ENCODE results near the gene PPP1R16B.

PPP1R16B gene

DNA sequence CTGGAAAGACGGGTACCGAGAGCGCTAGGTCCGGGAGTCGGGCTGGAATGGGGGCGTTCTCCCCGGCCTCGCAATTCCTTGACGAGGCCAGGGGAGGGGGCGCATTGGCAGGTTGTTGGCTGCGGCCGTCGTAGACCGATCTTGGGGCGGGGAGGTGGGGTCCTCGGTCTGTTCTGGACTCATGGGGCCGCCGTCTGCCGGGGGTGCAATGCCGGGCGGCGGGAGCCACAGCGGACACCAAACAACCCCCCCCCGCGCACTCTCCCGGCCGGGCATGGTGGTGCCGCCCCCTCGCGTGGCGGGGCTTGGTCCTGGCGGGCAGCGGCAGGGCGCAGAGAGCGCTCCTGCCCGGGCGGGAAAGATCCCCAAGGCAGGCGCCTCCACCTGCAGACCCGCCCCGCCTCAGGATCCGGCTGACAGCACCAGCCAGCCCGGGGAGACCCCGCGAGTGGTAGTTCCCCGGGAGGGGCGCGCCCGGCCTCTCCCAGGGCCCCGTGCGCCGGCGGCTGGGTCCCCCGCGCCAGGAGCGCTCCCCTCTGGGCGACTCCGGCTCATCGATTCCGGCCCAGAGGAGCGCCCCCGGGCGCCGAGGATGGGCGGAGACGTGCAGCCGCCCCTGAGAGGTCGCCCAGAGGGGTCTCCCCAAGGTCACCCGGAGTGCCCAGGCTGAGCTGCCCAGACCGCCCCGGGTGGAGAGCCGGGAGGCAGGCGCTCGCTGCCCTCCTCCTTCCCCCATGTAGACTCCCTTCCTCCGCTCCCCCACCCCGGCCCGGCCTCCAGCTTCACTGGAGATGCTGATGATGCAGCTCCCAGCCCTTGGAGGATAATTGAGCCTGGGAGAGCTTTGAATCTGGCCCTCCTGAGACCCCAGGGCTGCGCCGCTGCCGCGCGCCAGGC lies 709 bp downstream of the PPP1R16B start (continued):
- TF ChIP-seq, protein P1, sequence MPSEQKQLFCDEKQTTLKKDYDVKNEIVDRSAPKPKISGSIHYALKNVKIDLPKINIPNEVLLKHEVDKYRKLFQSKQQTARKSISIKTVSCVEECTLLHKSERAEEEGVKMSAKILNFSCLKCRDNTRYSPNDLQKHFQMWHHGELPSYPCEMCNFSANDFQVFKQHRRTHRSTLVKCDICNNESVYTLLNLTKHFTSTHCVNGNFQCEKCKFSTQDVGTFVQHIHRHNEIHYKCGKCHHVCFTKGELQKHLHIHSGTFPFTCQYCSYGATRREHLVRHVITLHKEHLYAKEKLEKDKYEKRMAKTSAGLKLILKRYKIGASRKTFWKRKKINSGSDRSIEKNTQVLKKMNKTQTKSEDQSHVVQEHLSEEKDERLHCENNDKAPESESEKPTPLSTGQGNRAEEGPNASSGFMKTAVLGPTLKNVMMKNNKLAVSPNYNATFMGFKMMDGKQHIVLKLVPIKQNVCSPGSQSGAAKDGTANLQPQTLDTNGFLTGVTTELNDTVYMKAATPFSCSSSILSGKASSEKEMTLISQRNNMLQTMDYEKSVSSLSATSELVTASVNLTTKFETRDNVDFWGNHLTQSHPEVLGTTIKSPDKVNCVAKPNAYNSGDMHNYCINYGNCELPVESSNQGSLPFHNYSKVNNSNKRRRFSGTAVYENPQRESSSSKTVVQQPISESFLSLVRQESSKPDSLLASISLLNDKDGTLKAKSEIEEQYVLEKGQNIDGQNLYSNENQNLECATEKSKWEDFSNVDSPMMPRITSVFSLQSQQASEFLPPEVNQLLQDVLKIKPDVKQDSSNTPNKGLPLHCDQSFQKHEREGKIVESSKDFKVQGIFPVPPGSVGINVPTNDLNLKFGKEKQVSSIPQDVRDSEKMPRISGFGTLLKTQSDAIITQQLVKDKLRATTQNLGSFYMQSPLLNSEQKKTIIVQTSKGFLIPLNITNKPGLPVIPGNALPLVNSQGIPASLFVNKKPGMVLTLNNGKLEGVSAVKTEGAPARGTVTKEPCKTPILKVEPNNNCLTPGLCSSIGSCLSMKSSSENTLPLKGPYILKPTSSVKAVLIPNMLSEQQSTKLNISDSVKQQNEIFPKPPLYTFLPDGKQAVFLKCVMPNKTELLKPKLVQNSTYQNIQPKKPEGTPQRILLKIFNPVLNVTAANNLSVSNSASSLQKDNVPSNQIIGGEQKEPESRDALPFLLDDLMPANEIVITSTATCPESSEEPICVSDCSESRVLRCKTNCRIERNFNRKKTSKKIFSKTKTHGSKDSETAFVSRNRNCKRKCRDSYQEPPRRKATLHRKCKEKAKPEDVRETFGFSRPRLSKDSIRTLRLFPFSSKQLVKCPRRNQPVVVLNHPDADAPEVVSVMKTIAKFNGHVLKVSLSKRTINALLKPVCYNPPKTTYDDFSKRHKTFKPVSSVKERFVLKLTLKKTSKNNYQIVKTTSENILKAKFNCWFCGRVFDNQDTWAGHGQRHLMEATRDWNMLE (tag by site-specific recombination; conservative IDR thresholded peaks at IDR 0.05; ENCODE audit: low read depth) = no peak
- TF ChIP-seq HOXC10 (CRISPR knock-in tag; IDR thresholded peaks at IDR 0.05) (no peak), ZNF341 (tag by site-specific recombination; IDR thresholded peaks at IDR 0.05; ENCODE audit: low read depth) (peak; percentile 70), ZNF571 (tag by site-specific recombination; IDR thresholded peaks at IDR 0.05) (no peak), ZBTB8A (tag by site-specific recombination; IDR thresholded peaks at IDR 0.05) (peak; percentile 75; the same call in 1 of the 2 replicates), ZBTB20 (tag by site-specific recombination; IDR thresholded peaks at IDR 0.05) (peak; percentile 69), GLIS2 (tag by site-specific recombination; IDR thresholded peaks at IDR 0.05) (peak; percentile 92), ZNF335 (tag by site-specific recombination; conservative IDR thresholded peaks at IDR 0.05) (peak; percentile 87), ZNF423 (tag by site-specific recombination; IDR thresholded peaks at IDR 0.05) (0 out of 2 replicates have a peak, but pooled peaks have one; percentile 14), ZFHX2 (tag by site-specific recombination; conservative IDR thresholded peaks at IDR 0.05) (peak; percentile 22; the same call in 1 of the 2 replicates), KLF9 (tag by site-specific recombination; IDR thresholded peaks at IDR 0.05; ENCODE audit: low read depth) (peak; percentile 56; the same call in 1 of the 2 replicates), GLIS1 (tag by site-specific recombination; IDR thresholded peaks at IDR 0.05) (peak; percentile 79)
- TF ChIP-seq, protein P2, sequence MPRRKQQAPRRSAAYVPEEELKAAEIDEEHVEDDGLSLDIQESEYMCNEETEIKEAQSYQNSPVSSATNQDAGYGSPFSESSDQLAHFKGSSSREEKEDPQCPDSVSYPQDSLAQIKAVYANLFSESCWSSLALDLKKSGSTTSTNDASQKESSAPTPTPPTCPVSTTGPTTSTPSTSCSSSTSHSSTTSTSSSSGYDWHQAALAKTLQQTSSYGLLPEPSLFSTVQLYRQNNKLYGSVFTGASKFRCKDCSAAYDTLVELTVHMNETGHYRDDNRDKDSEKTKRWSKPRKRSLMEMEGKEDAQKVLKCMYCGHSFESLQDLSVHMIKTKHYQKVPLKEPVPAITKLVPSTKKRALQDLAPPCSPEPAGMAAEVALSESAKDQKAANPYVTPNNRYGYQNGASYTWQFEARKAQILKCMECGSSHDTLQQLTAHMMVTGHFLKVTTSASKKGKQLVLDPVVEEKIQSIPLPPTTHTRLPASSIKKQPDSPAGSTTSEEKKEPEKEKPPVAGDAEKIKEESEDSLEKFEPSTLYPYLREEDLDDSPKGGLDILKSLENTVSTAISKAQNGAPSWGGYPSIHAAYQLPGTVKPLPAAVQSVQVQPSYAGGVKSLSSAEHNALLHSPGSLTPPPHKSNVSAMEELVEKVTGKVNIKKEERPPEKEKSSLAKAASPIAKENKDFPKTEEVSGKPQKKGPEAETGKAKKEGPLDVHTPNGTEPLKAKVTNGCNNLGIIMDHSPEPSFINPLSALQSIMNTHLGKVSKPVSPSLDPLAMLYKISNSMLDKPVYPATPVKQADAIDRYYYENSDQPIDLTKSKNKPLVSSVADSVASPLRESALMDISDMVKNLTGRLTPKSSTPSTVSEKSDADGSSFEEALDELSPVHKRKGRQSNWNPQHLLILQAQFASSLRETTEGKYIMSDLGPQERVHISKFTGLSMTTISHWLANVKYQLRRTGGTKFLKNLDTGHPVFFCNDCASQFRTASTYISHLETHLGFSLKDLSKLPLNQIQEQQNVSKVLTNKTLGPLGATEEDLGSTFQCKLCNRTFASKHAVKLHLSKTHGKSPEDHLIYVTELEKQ (tag by site-specific recombination; IDR thresholded peaks at IDR 0.05; ENCODE audit: borderline replicate concordance) = no peak
- TF ChIP-seq, protein P3, sequence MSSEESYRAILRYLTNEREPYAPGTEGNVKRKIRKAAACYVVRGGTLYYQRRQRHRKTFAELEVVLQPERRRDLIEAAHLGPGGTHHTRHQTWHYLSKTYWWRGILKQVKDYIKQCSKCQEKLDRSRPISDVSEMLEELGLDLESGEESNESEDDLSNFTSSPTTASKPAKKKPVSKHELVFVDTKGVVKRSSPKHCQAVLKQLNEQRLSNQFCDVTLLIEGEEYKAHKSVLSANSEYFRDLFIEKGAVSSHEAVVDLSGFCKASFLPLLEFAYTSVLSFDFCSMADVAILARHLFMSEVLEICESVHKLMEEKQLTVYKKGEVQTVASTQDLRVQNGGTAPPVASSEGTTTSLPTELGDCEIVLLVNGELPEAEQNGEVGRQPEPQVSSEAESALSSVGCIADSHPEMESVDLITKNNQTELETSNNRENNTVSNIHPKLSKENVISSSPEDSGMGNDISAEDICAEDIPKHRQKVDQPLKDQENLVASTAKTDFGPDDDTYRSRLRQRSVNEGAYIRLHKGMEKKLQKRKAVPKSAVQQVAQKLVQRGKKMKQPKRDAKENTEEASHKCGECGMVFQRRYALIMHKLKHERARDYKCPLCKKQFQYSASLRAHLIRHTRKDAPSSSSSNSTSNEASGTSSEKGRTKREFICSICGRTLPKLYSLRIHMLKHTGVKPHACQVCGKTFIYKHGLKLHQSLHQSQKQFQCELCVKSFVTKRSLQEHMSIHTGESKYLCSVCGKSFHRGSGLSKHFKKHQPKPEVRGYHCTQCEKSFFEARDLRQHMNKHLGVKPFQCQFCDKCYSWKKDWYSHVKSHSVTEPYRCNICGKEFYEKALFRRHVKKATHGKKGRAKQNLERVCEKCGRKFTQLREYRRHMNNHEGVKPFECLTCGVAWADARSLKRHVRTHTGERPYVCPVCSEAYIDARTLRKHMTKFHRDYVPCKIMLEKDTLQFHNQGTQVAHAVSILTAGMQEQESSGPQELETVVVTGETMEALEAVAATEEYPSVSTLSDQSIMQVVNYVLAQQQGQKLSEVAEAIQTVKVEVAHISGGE (tag by site-specific recombination; conservative IDR thresholded peaks at IDR 0.05; ENCODE audit: low read depth) = 0 out of 2 replicates have a peak, but pooled peaks have one; percentile 29
- TF ChIP-seq, protein P4, sequence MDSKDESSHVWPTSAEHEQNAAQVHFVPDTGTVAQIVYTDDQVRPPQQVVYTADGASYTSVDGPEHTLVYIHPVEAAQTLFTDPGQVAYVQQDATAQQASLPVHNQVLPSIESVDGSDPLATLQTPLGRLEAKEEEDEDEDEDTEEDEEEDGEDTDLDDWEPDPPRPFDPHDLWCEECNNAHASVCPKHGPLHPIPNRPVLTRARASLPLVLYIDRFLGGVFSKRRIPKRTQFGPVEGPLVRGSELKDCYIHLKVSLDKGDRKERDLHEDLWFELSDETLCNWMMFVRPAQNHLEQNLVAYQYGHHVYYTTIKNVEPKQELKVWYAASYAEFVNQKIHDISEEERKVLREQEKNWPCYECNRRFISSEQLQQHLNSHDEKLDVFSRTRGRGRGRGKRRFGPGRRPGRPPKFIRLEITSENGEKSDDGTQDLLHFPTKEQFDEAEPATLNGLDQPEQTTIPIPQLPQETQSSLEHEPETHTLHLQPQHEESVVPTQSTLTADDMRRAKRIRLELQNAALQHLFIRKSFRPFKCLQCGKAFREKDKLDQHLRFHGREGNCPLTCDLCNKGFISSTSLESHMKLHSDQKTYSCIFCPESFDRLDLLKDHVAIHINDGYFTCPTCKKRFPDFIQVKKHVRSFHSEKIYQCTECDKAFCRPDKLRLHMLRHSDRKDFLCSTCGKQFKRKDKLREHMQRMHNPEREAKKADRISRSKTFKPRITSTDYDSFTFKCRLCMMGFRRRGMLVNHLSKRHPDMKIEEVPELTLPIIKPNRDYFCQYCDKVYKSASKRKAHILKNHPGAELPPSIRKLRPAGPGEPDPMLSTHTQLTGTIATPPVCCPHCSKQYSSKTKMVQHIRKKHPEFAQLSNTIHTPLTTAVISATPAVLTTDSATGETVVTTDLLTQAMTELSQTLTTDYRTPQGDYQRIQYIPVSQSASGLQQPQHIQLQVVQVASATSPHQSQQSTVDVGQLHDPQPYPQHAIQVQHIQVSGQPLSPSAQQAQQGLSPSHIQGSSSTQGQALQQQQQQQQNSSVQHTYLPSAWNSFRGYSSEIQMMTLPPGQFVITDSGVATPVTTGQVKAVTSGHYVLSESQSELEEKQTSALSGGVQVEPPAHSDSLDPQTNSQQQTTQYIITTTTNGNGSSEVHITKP (tag by site-specific recombination; IDR thresholded peaks at IDR 0.05) = peak; percentile 93
- TF ChIP-seq, protein P5, sequence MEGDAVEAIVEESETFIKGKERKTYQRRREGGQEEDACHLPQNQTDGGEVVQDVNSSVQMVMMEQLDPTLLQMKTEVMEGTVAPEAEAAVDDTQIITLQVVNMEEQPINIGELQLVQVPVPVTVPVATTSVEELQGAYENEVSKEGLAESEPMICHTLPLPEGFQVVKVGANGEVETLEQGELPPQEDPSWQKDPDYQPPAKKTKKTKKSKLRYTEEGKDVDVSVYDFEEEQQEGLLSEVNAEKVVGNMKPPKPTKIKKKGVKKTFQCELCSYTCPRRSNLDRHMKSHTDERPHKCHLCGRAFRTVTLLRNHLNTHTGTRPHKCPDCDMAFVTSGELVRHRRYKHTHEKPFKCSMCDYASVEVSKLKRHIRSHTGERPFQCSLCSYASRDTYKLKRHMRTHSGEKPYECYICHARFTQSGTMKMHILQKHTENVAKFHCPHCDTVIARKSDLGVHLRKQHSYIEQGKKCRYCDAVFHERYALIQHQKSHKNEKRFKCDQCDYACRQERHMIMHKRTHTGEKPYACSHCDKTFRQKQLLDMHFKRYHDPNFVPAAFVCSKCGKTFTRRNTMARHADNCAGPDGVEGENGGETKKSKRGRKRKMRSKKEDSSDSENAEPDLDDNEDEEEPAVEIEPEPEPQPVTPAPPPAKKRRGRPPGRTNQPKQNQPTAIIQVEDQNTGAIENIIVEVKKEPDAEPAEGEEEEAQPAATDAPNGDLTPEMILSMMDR (tag by site-specific recombination; IDR thresholded peaks at IDR 0.05) = peak; percentile 58
- TF ChIP-seq, protein P6, sequence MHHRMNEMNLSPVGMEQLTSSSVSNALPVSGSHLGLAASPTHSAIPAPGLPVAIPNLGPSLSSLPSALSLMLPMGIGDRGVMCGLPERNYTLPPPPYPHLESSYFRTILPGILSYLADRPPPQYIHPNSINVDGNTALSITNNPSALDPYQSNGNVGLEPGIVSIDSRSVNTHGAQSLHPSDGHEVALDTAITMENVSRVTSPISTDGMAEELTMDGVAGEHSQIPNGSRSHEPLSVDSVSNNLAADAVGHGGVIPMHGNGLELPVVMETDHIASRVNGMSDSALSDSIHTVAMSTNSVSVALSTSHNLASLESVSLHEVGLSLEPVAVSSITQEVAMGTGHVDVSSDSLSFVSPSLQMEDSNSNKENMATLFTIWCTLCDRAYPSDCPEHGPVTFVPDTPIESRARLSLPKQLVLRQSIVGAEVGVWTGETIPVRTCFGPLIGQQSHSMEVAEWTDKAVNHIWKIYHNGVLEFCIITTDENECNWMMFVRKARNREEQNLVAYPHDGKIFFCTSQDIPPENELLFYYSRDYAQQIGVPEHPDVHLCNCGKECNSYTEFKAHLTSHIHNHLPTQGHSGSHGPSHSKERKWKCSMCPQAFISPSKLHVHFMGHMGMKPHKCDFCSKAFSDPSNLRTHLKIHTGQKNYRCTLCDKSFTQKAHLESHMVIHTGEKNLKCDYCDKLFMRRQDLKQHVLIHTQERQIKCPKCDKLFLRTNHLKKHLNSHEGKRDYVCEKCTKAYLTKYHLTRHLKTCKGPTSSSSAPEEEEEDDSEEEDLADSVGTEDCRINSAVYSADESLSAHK (tag by site-specific recombination; IDR thresholded peaks at IDR 0.05) = no peak
